Caco-2 (cell line): ENCODE data around the gene OR6B2. TPM values are rescaled to one million over a fixed set of nuclear protein-coding genes. Genes with fewer than 3 reads are reported as not detected.

Experiments
- BruUV-seq: library from RNA; stranded (reverse); fragments of 400-500 nt; replicated peaks from 2 replicates; lab custom pipeline; 2021; lab: Mats Ljungman, UMichigan
- CTCF ChIA-PET: fragments of 300-600 bp; sonication (Branson Sonifier 250); formaldehyde crosslinking; loops from one replicate; lab custom pipeline; 2022; ENCODE audit warnings: antibody characterized with exemption; lab: Charles Lee
- POLR2A ChIA-PET: fragments of 300-600 bp; sonication (Branson Sonifier 250); formaldehyde crosslinking; loops from one replicate; lab custom pipeline; 2022; ENCODE audit warnings: antibody characterized with exemption; lab: Charles Lee
- DNase-seq, 2 experiments: peaks; one replicate each; pipeline versions ENCODE4 v3.0.0 to v3.0.0-alpha.2; 2020 to 2022
- H3K27me3 ChIP-seq: replicated peaks from 2 replicates; pipeline ENCODE4 v1.6.0; 2011; ENCODE audit warnings: low read length; ENCODE audit not compliant: control insufficient read depth, insufficient read depth
- H3K36me3 ChIP-seq: 2 replicates; pipeline ENCODE4 v1.5.1; 2011; ENCODE audit warnings: low read length; ENCODE audit not compliant: control insufficient read depth, insufficient read depth
- H3K4me1 ChIP-seq: fragments of 250-450 bp; sonication (Bioruptor Pico); 2 replicates; pipeline ENCODE4 v1.5.1; 2020; ENCODE audit warnings: mild to moderate bottlenecking
- H3K4me3 ChIP-seq: 2 replicates; pipeline ENCODE4 v1.5.1; 2011; ENCODE audit warnings: low read depth, mild to moderate bottlenecking, control low read depth, low read length
- H3K9me3 ChIP-seq: fragments of 250-450 bp; sonication (Bioruptor Pico); 2 replicates; pipeline ENCODE4 v1.5.1; 2020; ENCODE audit warnings: mild to moderate bottlenecking, moderate library complexity
- H3K27ac Mint-ChIP-seq: one replicate; pipeline ENCODE4 v1.8.0; 2022; ENCODE audit warnings: mixed read lengths; ENCODE audit not compliant: unreplicated experiment
- H3K27me3 Mint-ChIP-seq: one replicate; pipeline ENCODE4 v1.8.0; 2022; ENCODE audit warnings: mixed read lengths; ENCODE audit not compliant: insufficient read depth, unreplicated experiment
- H3K36me3 Mint-ChIP-seq: one replicate; pipeline ENCODE4 v1.8.0; 2022; ENCODE audit warnings: mild to moderate bottlenecking, mixed read lengths; ENCODE audit not compliant: insufficient read depth, unreplicated experiment
- H3K4me1 Mint-ChIP-seq: one replicate; pipeline ENCODE4 v1.8.0; 2022; ENCODE audit warnings: low read depth, mixed read lengths; ENCODE audit not compliant: unreplicated experiment
- H3K4me3 Mint-ChIP-seq: one replicate; pipeline ENCODE4 v1.8.0; 2022; ENCODE audit warnings: mild to moderate bottlenecking, moderate library complexity, mixed read lengths; ENCODE audit not compliant: unreplicated experiment
- H3K9me3 Mint-ChIP-seq: one replicate; pipeline ENCODE4 v1.8.0; 2022; ENCODE audit warnings: mixed read lengths; ENCODE audit not compliant: unreplicated experiment
- intact Hi-C: fragments of 100-400 bp; cut with micrococcal nuclease; formaldehyde crosslinking; loops from one replicate; pipeline ENCODE4 v1.10.0; 2022; ENCODE audit not compliant: unreplicated experiment
- total RNA-seq: library from RNA; stranded (reverse); gene quantifications from 2 replicates; pipeline ENCODE4 v1.2.3, GENCODE V29; 2022
- TF ChIP-seq, protein P1 (sequence below), 2 experiments: fragments of 200-600 bp in 1 of 2; IDR thresholded peaks; 1 replicate in 1 of 2; 2 replicates in 1 of 2; pipeline versions ENCODE4 v1.5.1 to v1.8.0; 2011 to 2022; ENCODE audit warnings: antibody characterized with exemption in 1 of 2, control low read depth in 1 of 2, inconsistent platforms in 1 of 2, low read depth in 1 of 2, low read length in 1 of 2, mild to moderate bottlenecking in 1 of 2, moderate library complexity in 1 of 2; ENCODE audit not compliant: insufficient read depth in 1 of 2, severe bottlenecking in 1 of 2, unreplicated experiment in 1 of 2

OR6B2 gene
- total RNA-seq, 1 experiment from 2014 or later, result not detected

DNA sequence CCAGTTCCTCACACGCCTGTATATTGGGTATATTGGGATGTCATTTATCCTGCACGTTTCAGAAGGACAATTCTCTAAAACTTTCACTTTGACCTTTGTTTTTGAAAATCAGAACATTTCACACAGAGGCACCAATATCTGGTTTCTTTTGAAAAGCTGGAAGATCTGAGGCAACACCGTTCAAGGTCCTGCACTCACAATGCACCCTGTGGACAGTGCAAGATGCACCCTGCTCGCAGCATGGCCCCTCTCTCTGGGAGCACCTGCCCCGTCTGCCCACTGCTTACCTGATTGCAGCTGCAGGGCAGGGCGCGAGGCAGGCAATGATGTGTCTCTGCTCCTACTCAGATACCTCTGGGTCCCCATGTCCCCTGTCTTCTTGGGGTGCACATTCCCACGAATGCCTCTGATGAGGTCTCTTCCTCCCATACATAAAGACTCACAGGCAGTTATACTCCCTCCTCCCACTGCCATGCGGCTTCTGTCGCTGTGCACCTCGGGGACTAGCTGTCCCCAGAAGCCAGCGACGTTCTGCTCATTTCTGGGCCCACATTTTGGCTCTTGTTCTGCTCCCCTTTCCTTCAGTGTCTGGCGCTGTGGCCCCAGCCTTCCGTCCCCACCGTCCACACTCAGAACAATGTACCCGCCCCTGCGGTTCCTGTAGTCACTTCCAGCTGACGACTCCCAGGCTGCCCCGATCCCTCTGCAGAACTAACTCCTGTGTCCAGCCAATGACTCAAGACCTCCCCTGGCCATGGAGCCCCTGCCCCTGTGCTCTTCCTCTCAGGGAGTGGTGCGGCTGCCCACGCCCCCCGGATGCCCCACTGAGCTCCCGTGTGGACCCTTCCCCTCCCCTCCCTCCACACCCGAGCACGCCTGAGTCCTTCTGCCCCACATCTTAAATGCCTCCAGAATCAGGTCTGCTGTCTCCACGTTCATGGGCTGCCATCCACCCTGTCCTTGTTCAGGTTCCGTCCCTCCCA, 23.2 kb upstream of the OR6B2 start, which contains the start of gene OR6B3:
TSS of gene OR6B3 (minus strand) at position 349 of the 983 bp plus-strand sequence.
- CTCF ChIA-PET, result no interaction called here
- peaks cover 31% of the 10 kb centered on the region for H3K27me3 Mint-ChIP-seq
- no peaks in the 10 kb centered on the region for H3K4me1 Mint-ChIP-seq

DNA sequence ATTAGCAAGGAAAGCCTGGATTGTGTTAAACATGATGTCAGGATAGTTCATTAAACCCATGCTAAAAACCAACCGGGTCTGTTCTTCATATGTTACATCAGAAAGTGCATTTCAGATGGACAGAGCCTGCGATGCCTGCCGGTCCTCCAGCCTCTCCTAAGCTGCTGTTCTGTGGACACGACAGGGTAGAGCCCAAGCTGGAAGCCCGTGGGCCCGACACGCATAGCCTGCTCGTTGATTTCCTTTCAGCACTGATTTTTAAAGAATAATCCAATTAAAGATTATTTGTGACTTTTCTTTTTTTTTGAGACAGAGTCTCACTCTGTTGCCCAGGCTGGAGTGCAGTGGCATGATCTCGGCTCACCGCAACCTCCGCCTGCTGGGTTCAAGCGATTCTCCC, 22.3 kb upstream of the OR6B2 start:
- no TSS peak for BruUV-seq
- H3K9me3 ChIP-seq, result no peaks in the 10 kb centered on the region
- H3K27me3 Mint-ChIP-seq, result peaks cover 30% of the 10 kb centered on the region
- no peaks in the 10 kb centered on the region for H3K36me3 ChIP-seq
- CTCF ChIA-PET, result no interaction called here
- intact Hi-C loops, result no loop called here
- DNase-seq, result no peak
- no peaks in the 10 kb centered on the region for H3K4me1 ChIP-seq
- POLR2A ChIA-PET, result no interaction called here
- no peak overlapping the region for H3K27ac Mint-ChIP-seq
- H3K27me3 ChIP-seq, result peaks cover 2% of the 10 kb centered on the region; the same call in 1 of the 2 replicates
- H3K4me1 Mint-ChIP-seq, result no peaks in the 10 kb centered on the region
- no peaks in the 10 kb centered on the region for H3K36me3 Mint-ChIP-seq
- no peaks in the 10 kb centered on the region for H3K9me3 Mint-ChIP-seq
- no peak overlapping the region for H3K4me3 Mint-ChIP-seq
- no peak overlapping the region for H3K4me3 ChIP-seq
- TF ChIP-seq, protein P1, sequence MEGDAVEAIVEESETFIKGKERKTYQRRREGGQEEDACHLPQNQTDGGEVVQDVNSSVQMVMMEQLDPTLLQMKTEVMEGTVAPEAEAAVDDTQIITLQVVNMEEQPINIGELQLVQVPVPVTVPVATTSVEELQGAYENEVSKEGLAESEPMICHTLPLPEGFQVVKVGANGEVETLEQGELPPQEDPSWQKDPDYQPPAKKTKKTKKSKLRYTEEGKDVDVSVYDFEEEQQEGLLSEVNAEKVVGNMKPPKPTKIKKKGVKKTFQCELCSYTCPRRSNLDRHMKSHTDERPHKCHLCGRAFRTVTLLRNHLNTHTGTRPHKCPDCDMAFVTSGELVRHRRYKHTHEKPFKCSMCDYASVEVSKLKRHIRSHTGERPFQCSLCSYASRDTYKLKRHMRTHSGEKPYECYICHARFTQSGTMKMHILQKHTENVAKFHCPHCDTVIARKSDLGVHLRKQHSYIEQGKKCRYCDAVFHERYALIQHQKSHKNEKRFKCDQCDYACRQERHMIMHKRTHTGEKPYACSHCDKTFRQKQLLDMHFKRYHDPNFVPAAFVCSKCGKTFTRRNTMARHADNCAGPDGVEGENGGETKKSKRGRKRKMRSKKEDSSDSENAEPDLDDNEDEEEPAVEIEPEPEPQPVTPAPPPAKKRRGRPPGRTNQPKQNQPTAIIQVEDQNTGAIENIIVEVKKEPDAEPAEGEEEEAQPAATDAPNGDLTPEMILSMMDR (IDR thresholded peaks at IDR 0.05; ENCODE audit: insufficient read depth in 1 of 2, low read depth in 1 of 2, low read length in 1 of 2, severe bottlenecking in 1 of 2, unreplicated experiment in 1 of 2), result no peak

More for the DNA sequence above, 23.2 kb upstream of the OR6B2 start, which contains the start of gene OR6B3:
- Histone ChIP-seq H3K9me3 (no peaks in the 10 kb centered on the region), H3K4me1 (no peaks in the 10 kb centered on the region), H3K36me3 (no peaks in the 10 kb centered on the region), H3K4me3 (no peak within 1 kb of the TSS), H3K27me3 (0 out of 2 replicates have a peak, but pooled peaks cover under 1% of the 10 kb centered on the region)
- no TSS peak for BruUV-seq
- TF ChIP-seq, protein P1 (IDR thresholded peaks at IDR 0.05; ENCODE audit: insufficient read depth in 1 of 2, low read depth in 1 of 2, low read length in 1 of 2, severe bottlenecking in 1 of 2, unreplicated experiment in 1 of 2), result no peak
- no peak for DNase-seq
- Mint-ChIP-seq H3K36me3 (no peaks in the 10 kb centered on the region), H3K4me3 (no peak within 1 kb of the TSS), H3K27ac (no peak within 1 kb of the TSS), H3K9me3 (no peaks in the 10 kb centered on the region)
- intact Hi-C loops, result no loop called here
- POLR2A ChIA-PET, result no interaction called here

DNA sequence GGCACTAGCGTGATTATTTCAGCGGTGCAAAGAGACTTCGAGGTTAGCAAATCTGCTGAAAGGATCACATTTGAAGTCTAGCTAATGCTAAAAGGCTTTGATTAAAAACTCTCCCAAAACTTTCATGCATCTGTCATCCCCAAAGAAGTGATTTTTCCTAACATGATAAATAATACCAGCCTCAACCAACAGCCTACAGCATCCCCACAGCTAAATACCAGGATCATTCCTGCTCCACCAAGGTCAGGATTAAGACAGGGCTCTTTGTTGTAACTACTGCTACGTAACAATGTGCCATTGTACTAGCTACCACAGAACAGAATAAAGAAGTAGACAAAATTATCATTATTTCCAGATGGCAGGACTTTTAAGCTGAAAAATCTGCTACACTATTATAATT, 21.5 kb upstream of the OR6B2 start:
- H3K9me3 Mint-ChIP-seq, result no peaks in the 10 kb centered on the region
- H3K27me3 ChIP-seq, result peaks cover 2% of the 10 kb centered on the region; the same call in 1 of the 2 replicates
- no peak overlapping the region for H3K4me3 ChIP-seq
- no peaks in the 10 kb centered on the region for H3K4me1 ChIP-seq
- H3K36me3 ChIP-seq, result no peaks in the 10 kb centered on the region
- H3K27ac Mint-ChIP-seq, result no peak overlapping the region
- no peaks in the 10 kb centered on the region for H3K9me3 ChIP-seq
- ChIA-PET POLR2A (no interaction called here), CTCF (no interaction called here)
- no peaks in the 10 kb centered on the region for H3K36me3 Mint-ChIP-seq
- TF ChIP-seq, protein P1 (IDR thresholded peaks at IDR 0.05; ENCODE audit: insufficient read depth in 1 of 2, low read depth in 1 of 2, low read length in 1 of 2, severe bottlenecking in 1 of 2, unreplicated experiment in 1 of 2), result no peak
- peaks cover 35% of the 10 kb centered on the region for H3K27me3 Mint-ChIP-seq
- no TSS peak for BruUV-seq
- intact Hi-C loops, result no loop called here
- no peak for DNase-seq
- H3K4me3 Mint-ChIP-seq, result no peak overlapping the region
- H3K4me1 Mint-ChIP-seq, result no peaks in the 10 kb centered on the region
